IPS-18a (cell line): ENCODE results near the gene BZW2.
A peak's percentile ranks its signal among the peaks of the same experiment; 100 is the strongest.
"Not testable (repeated sequence)": the region's sequence is repeated elsewhere in the genome, so short reads cannot be mapped to it uniquely, and the experiment has no call there.

Source experiments
- H3K27ac ChIP-seq: one replicate; pipeline ENCODE4 v1.5.1; 2013; ENCODE audit warnings: low read length
- H3K27me3 ChIP-seq: one replicate; pipeline ENCODE4 v1.6.1; 2013; ENCODE audit warnings: mild to moderate bottlenecking, low read length; ENCODE audit not compliant: control insufficient read depth, insufficient read depth
- H3K36me3 ChIP-seq: one replicate; pipeline ENCODE4 v1.6.1; 2013; ENCODE audit warnings: low read depth, low read length; ENCODE audit not compliant: control insufficient read depth
- H3K4me1 ChIP-seq: one replicate; pipeline ENCODE4 v1.6.1; 2013; ENCODE audit warnings: low read depth, low read length; ENCODE audit not compliant: control insufficient read depth
- H3K4me3 ChIP-seq: one replicate; pipeline ENCODE4 v1.5.1; 2013; ENCODE audit warnings: low read length
- H3K9ac ChIP-seq: one replicate; pipeline ENCODE4 v1.6.1; 2013; ENCODE audit warnings: mild to moderate bottlenecking, low read length, moderate library complexity
- H3K9me3 ChIP-seq: one replicate; pipeline ENCODE4 v1.6.1; 2013; ENCODE audit warnings: low read depth, low read length; ENCODE audit not compliant: control insufficient read depth

Gene BZW2

DNA sequence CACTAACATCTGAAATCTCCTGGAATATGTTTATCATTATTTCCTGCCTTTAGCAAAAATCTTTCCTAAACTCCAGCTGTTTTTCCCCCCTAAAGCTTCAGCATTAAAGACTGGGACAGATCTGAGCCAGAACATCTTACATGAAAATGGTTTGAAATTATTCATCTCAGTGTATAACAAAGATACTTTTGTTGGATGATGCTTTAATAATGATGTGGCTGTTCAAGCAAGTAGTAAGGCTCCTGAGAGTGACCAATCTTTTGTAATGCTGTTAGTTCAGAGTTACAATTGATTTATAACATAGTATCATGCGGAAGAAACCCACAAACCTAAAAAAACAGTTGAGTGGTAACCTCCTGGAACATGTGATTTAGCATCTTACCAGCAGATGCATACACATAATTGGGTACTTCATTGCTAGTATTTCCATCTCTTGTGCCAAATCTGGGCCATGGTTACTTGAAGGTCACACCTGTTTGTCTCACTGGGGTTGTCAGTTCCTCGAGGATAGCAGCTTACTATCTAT lies 1.5 kb downstream of the BZW2 start:
- no peak overlapping the region for H3K27ac ChIP-seq
- H3K9ac ChIP-seq: peak overlapping the region; percentile 93
- H3K4me3 ChIP-seq: peak overlapping the region; percentile 84

DNA sequence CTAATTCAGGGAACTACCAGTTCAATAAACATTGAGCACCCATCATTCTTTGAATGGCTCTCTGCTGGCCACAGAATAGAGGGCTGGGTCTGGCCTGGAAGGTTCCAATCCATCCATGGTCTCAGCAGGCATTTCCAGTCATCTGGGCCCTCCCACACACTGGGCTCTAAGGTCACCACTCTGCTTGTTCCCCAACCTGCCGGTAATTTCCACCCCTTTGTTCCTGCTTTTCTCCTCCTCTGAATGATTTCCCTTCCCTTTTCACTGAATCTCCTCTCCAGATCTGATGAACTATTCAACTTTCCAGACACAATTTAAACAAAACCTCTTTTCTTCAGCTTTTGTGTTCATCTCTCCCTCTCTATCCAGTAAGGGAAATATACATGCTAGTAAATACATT lies 2.6 kb downstream of the BZW2 start:
- no peaks in the 10 kb centered on the region for H3K36me3 ChIP-seq
- no peak overlapping the region for H3K27ac ChIP-seq
- peaks cover 7% of the 10 kb centered on the region for H3K27me3 ChIP-seq
- H3K4me3 ChIP-seq: peak overlapping the region; percentile 40
- peak overlapping the region; percentile 22 for H3K9ac ChIP-seq
- H3K9me3 ChIP-seq: no peaks in the 10 kb centered on the region
- H3K4me1 ChIP-seq: peaks cover 28% of the 10 kb centered on the region

More for the DNA sequence above, 1.5 kb downstream of the BZW2 start:
- H3K4me1 ChIP-seq: peaks cover 28% of the 10 kb centered on the region
- peaks cover 7% of the 10 kb centered on the region for H3K27me3 ChIP-seq
- no peaks in the 10 kb centered on the region for H3K36me3 ChIP-seq
- H3K9me3 ChIP-seq: no peaks in the 10 kb centered on the region

DNA sequence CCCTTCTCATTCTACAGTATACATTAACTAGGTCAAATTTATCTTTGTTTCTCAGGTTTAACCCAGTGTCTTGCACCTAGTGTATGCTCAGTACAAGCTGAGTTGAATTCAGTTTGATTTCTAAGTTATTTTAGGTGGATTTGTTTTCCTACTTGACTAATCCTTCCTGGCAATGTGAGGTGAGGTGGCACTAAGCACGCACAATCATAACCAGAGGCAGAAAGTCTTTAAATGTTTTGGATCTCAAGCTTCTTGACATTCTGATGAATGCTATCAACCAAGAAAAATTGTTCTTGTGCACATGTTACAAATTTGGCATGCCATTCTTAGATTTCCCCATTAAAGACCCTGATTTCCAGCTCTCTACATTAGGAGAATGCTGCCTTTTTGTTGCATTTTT lies 3.2 kb downstream of the BZW2 start:
- H3K4me1 ChIP-seq: peaks cover 26% of the 10 kb centered on the region
- no peaks in the 10 kb centered on the region for H3K9me3 ChIP-seq
- peak overlapping the region; percentile 22 for H3K9ac ChIP-seq

GRCh38 chr7:16650266-16650665 lies 4.3 kb downstream of the BZW2 start:
- Histone ChIP-seq H3K9ac (no peak overlapping the region), H3K4me1 (peaks cover 24% of the 10 kb centered on the region), H3K36me3 (no peaks in the 10 kb centered on the region), H3K27ac (no peak overlapping the region), H3K4me3 (no peak overlapping the region), H3K9me3 (no peaks in the 10 kb centered on the region), H3K27me3 (no peaks in the 10 kb centered on the region)

More for the DNA sequence above, 3.2 kb downstream of the BZW2 start:
- H3K36me3 ChIP-seq: no peaks in the 10 kb centered on the region
- H3K27me3 ChIP-seq: peaks cover 3% of the 10 kb centered on the region
- H3K27ac ChIP-seq: peak overlapping the region; percentile 39
- peak overlapping the region; percentile 40 for H3K4me3 ChIP-seq

- H3K36me3 ChIP-seq: no peaks in the 10 kb centered on the region
- no peak overlapping the region for H3K9ac ChIP-seq
- no peaks in the 10 kb centered on the region for H3K9me3 ChIP-seq
- no peak overlapping the region for H3K27ac ChIP-seq
- no peaks in the 10 kb centered on the region for H3K27me3 ChIP-seq
- peaks cover 24% of the 10 kb centered on the region for H3K4me1 ChIP-seq
- H3K4me3 ChIP-seq: no peak overlapping the region
Measured at GRCh38 chr7:16651396-16652239, 5.6 kb downstream of the BZW2 start.

- Histone ChIP-seq H3K36me3 (no peaks in the 10 kb centered on the region), H3K9ac (no peak overlapping the region), H3K4me3 (no peak overlapping the region), H3K4me1 (peaks cover 20% of the 10 kb centered on the region), H3K27me3 (no peaks in the 10 kb centered on the region), H3K27ac (no peak overlapping the region), H3K9me3 (no peaks in the 10 kb centered on the region)
Measured at GRCh38 chr7:16652240-16652583, 6.2 kb downstream of the BZW2 start.

GRCh38 chr7:16652888-16653287 lies 6.9 kb downstream of the BZW2 start:
- H3K4me1 ChIP-seq: peaks cover 20% of the 10 kb centered on the region
- H3K27ac ChIP-seq: no peak overlapping the region
- no peaks in the 10 kb centered on the region for H3K36me3 ChIP-seq
- H3K9me3 ChIP-seq: no peaks in the 10 kb centered on the region
- no peaks in the 10 kb centered on the region for H3K27me3 ChIP-seq
- no peak overlapping the region for H3K9ac ChIP-seq
- H3K4me3 ChIP-seq: no peak overlapping the region

GRCh38 chr7:16655394-16655793 lies 9.4 kb downstream of the BZW2 start:
- Histone ChIP-seq H3K36me3 (no peaks in the 10 kb centered on the region), H3K4me1 (peaks cover 9% of the 10 kb centered on the region), H3K9ac (no peak overlapping the region), H3K27ac (no peak overlapping the region), H3K9me3 (no peaks in the 10 kb centered on the region), H3K27me3 (no peaks in the 10 kb centered on the region), H3K4me3 (no peak overlapping the region)

DNA sequence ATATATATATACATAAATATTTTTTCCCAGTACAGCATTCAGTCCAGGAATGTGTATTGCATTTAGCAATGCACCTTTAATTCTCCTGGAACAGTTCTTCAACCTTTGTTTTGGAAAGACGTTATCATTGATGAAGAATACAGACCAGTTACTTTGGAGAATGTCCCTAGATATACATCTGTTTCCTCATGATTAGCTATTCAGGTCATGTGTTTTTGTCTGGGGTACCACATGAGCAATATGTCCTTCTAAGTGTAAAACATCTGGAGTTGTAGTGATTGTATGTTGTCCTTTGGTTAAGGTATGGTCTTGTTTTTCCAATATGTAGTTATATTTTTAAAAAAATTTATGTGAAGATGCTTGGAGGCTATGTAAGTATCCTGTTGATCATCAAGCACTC lies 10.2 kb downstream of the BZW2 start:
- peaks cover 15% of the 10 kb centered on the region for H3K4me1 ChIP-seq
- H3K9me3 ChIP-seq: no peaks in the 10 kb centered on the region
- no peaks in the 10 kb centered on the region for H3K27me3 ChIP-seq
- no peak overlapping the region for H3K9ac ChIP-seq
- no peaks in the 10 kb centered on the region for H3K36me3 ChIP-seq
- H3K4me3 ChIP-seq: no peak overlapping the region
- H3K27ac ChIP-seq: no peak overlapping the region

DNA sequence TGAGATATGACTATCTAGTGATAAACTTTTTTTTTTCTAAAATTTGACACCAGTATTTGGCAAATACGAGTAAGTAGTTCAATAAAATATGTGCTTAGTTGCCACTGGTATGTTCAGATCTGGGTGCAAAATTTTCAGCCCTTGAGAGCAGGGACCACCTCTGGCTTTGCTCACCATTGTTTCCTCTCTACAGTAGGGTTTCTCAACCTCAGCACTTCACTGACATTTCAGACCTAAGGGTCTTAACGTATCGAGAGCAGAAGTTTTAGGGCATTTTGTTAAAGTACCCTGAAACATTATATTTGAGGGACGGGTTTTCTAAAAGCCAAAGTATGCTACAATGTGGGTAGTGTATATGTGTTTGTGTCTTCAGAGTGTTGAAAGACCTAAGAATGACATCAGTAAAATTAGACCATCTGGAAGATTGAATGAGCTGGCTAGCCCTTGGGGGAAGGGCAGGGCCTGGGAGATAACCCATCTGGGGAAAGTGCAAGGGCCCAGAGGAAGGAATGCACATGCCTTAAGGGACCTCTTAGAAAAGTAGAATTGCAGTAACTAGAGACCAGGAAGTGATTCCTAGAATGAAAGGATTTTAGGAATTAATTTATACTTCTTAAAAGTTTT lies 11.8 kb downstream of the BZW2 start:
- H3K4me1 ChIP-seq: peaks cover 21% of the 10 kb centered on the region
- no peaks in the 10 kb centered on the region for H3K27me3 ChIP-seq
- H3K36me3 ChIP-seq: no peaks in the 10 kb centered on the region
- H3K27ac ChIP-seq: peak overlapping the region; percentile 19
- H3K4me3 ChIP-seq: peak overlapping the region; percentile 16
- peak overlapping the region; percentile 4 for H3K9ac ChIP-seq
- no peaks in the 10 kb centered on the region for H3K9me3 ChIP-seq

- peaks cover 24% of the 10 kb centered on the region for H3K4me1 ChIP-seq
- H3K9me3 ChIP-seq, H3K27ac ChIP-seq, H3K4me3 ChIP-seq, H3K27me3 ChIP-seq, H3K36me3 ChIP-seq, H3K9ac ChIP-seq: not testable (repeated sequence)
Measured at GRCh38 chr7:16659854-16660497, 14.0 kb downstream of the BZW2 start.
